HEK293T (cell line): ENCODE data around the gene TBCK.

ENCODE experiments used
- ARNT ChIP-seq: fragments of 450-650 bp; IDR thresholded peaks from 2 replicates; pipeline ENCODE4 v1.6.1; 2017; ENCODE audit warnings: mild to moderate bottlenecking
- BHLHE40 ChIP-seq: fragments of 450-650 bp; IDR thresholded peaks from 2 replicates; pipeline ENCODE4 v1.6.1; 2016; ENCODE audit warnings: mild to moderate bottlenecking, moderate library complexity, borderline replicate concordance
- CTBP1 ChIP-seq: fragments of 450-650 bp; IDR thresholded peaks from 2 replicates; pipeline ENCODE4 v1.6.1; 2016; ENCODE audit warnings: borderline replicate concordance
- ELF4 ChIP-seq: fragments of 450-650 bp; IDR thresholded peaks from 2 replicates; pipeline ENCODE4 v1.6.1; 2017; ENCODE audit warnings: antibody characterized with exemption
- FOXA1 ChIP-seq: fragments of 450-650 bp; IDR thresholded peaks from 2 replicates; pipeline ENCODE4 v1.6.1; 2016; ENCODE audit warnings: mild to moderate bottlenecking
- FOXK2 ChIP-seq: fragments of 450-650 bp; IDR thresholded peaks from 2 replicates; pipeline ENCODE4 v1.6.1; 2016; ENCODE audit warnings: mild to moderate bottlenecking
- FOXM1 ChIP-seq: fragments of 450-650 bp; IDR thresholded peaks from 2 replicates; pipeline ENCODE4 v1.6.1; 2017; ENCODE audit warnings: mild to moderate bottlenecking, borderline replicate concordance
- HDGF ChIP-seq: fragments of 450-650 bp; IDR thresholded peaks from 2 replicates; pipeline ENCODE4 v1.6.1; 2017; ENCODE audit warnings: antibody characterized with exemption, borderline replicate concordance
- LEF1 ChIP-seq: fragments of 450-650 bp; IDR thresholded peaks from 2 replicates; pipeline ENCODE4 v1.6.1; 2017; ENCODE audit warnings: mild to moderate bottlenecking, borderline replicate concordance
- NFRKB ChIP-seq: fragments of 450-650 bp; IDR thresholded peaks from 2 replicates; pipeline ENCODE4 v1.6.1; 2016; ENCODE audit warnings: mild to moderate bottlenecking, moderate library complexity
- PKNOX1 ChIP-seq: fragments of 450-650 bp; IDR thresholded peaks from 2 replicates; pipeline ENCODE4 v1.6.1; 2016
- SP1 ChIP-seq: fragments of 450-650 bp; IDR thresholded peaks from 2 replicates; pipeline ENCODE4 v1.6.1; 2017
- SUZ12 ChIP-seq: fragments of 450-650 bp; IDR thresholded peaks from 2 replicates; pipeline ENCODE4 v1.6.1; 2016; ENCODE audit warnings: mild to moderate bottlenecking
- TARDBP ChIP-seq: fragments of 450-650 bp; IDR thresholded peaks from 2 replicates; pipeline ENCODE4 v1.6.1; 2016

DNA sequence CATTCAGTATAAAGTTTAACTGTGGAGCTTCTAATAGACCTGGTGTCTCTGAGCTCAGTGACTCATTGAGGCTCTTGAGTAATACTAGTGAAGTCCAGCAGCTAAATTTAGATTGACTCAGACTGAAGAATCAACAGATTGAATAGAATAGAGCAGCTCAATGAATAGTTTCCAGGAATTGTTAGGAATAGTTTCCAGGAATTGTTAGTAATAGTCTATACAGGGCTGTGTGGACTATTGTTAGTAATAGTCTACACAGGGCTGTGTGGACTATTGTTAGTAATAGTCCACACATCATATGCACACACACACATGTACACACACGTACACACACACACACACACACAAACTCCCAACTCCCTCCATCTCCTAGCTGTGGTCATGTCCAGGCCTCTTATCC is 49.6 kb upstream of the TBCK start:
- no peak for TF ChIP-seq FOXM1
- no peak for TF ChIP-seq TARDBP
- TF ChIP-seq LEF1: no peak
- no peak for TF ChIP-seq PKNOX1
- no peak for TF ChIP-seq FOXA1
- no peak for TF ChIP-seq ARNT
- TF ChIP-seq SUZ12: no peak
- no peak for TF ChIP-seq FOXK2
- no peak for TF ChIP-seq CTBP1
- no peak for TF ChIP-seq NFRKB
- TF ChIP-seq BHLHE40: no peak
- TF ChIP-seq ELF4: no peak
- no peak for TF ChIP-seq HDGF
- no peak for TF ChIP-seq SP1
